ENCODE measurements around the gene LRRC4C.

Gene LRRC4C

GRCh38 chr11:40160418-40160817 is 1299.0 kb downstream of the LRRC4C start:
- Histone ChIP-seq H3K14ac (ENCODE audit: low read length) (no peak overlapping the region), H2BK120ac (ENCODE audit: insufficient read depth, low read length, poor library complexity) (no peak overlapping the region), H2AFZ (ENCODE audit: insufficient read depth, low read length, poor library complexity) (no peak overlapping the region), H3K18ac (ENCODE audit: low read length) (no peak overlapping the region), H3K23ac (ENCODE audit: low read length) (no peak overlapping the region), H3K27ac (ENCODE audit: low read depth, low read length) (no peak overlapping the region), H3K4me3 (ENCODE audit: low read depth, low read length) (no peak overlapping the region), H2AK5ac (ENCODE audit: low read length) (no peak overlapping the region), H3K4me1 (ENCODE audit: control insufficient read depth in 1 of 2, insufficient read depth in 2 of 2, low read length in 2 of 2) (no peaks in the 10 kb centered on the region), H3K27me3 (ENCODE audit: insufficient read depth, low read length) (no peaks in the 10 kb centered on the region), H3K9ac (ENCODE audit: low read length) (no peak overlapping the region), H4K91ac (ENCODE audit: low read depth, low read length) (no peak overlapping the region), H3K9me3 (ENCODE audit: insufficient read depth, low read depth, low read length) (no peaks in the 10 kb centered on the region), H3K4me2 (ENCODE audit: low read length) (no peak overlapping the region), H2BK12ac (ENCODE audit: low read length) (no peak overlapping the region), H3K79me2 (ENCODE audit: control insufficient read depth, insufficient read depth, low read length, poor library complexity) (no peaks in the 10 kb centered on the region), H3K4ac (ENCODE audit: low read depth, low read length) (no peak overlapping the region), H3K79me1 (ENCODE audit: low read length) (no peaks in the 10 kb centered on the region), H4K8ac (ENCODE audit: low read depth, low read length) (no peak overlapping the region), H2BK5ac (ENCODE audit: low read depth, low read length, poor library complexity) (no peak overlapping the region), H4K12ac (ENCODE audit: low read depth, low read length) (no peak overlapping the region), H3K36me3 (ENCODE audit: control insufficient read depth in 1 of 2, insufficient read depth in 2 of 2, low read length in 2 of 2) (no peaks in the 10 kb centered on the region)
- DNase-seq, result no peak
- WGBS (ENCODE audit: extremely low coverage, insufficient coverage, insufficient read length), result no CpG with 5 or more reads among the region's 3 CpGs

GRCh38 chr11:40149721-40150120 is 1309.7 kb downstream of the LRRC4C start:
- Histone ChIP-seq H4K8ac (ENCODE audit: low read depth, low read length) (no peak overlapping the region), H3K4me3 (ENCODE audit: low read depth, low read length) (no peak overlapping the region), H3K4me1 (ENCODE audit: control insufficient read depth in 1 of 2, insufficient read depth in 2 of 2, low read length in 2 of 2) (peaks cover 2 to 5% of the 10 kb centered on the region in 2 experiments), H3K18ac (ENCODE audit: low read length) (no peak overlapping the region), H3K79me1 (ENCODE audit: low read length) (no peaks in the 10 kb centered on the region), H3K27me3 (ENCODE audit: insufficient read depth, low read length) (no peaks in the 10 kb centered on the region), H2BK5ac (ENCODE audit: low read depth, low read length, poor library complexity) (no peak overlapping the region), H3K4me2 (ENCODE audit: low read length) (no peak overlapping the region), H3K23ac (ENCODE audit: low read length) (no peak overlapping the region), H3K9me3 (ENCODE audit: insufficient read depth, low read depth, low read length) (no peaks in the 10 kb centered on the region), H3K9ac (ENCODE audit: low read length) (no peak overlapping the region), H3K14ac (ENCODE audit: low read length) (no peak overlapping the region), H2AK5ac (ENCODE audit: low read length) (no peak overlapping the region), H3K27ac (ENCODE audit: low read depth, low read length) (no peak overlapping the region), H4K91ac (ENCODE audit: low read depth, low read length) (no peak overlapping the region), H3K36me3 (ENCODE audit: control insufficient read depth in 1 of 2, insufficient read depth in 2 of 2, low read length in 2 of 2) (no peaks in the 10 kb centered on the region), H2AFZ (ENCODE audit: insufficient read depth, low read length, poor library complexity) (no peak overlapping the region), H3K4ac (ENCODE audit: low read depth, low read length) (no peak overlapping the region), H2BK12ac (ENCODE audit: low read length) (no peak overlapping the region), H3K79me2 (ENCODE audit: control insufficient read depth, insufficient read depth, low read length, poor library complexity) (no peaks in the 10 kb centered on the region), H2BK120ac (ENCODE audit: insufficient read depth, low read length, poor library complexity) (no peak overlapping the region), H4K12ac (ENCODE audit: low read depth, low read length) (no peak overlapping the region)
- no peak for DNase-seq

GRCh38 chr11:40140560-40140959 is 1318.9 kb downstream of the LRRC4C start:
- H2AK5ac ChIP-seq (ENCODE audit: low read length), result no peak overlapping the region
- WGBS (ENCODE audit: extremely low coverage, insufficient coverage, insufficient read length), result no CpG with 5 or more reads among the region's 5 CpGs

GRCh38 chr11:40139536-40139935 is 1319.9 kb downstream of the LRRC4C start:
- no peaks in the 10 kb centered on the region for H3K36me3 ChIP-seq (ENCODE audit: control insufficient read depth in 1 of 2, insufficient read depth in 2 of 2, low read length in 2 of 2)
- DNase-seq, result no peak
- H3K4me1 ChIP-seq (ENCODE audit: control insufficient read depth in 1 of 2, insufficient read depth in 2 of 2, low read length in 2 of 2), result no peaks in the 10 kb centered on the region
- H3K14ac ChIP-seq (ENCODE audit: low read length), result no peak overlapping the region
- no peak overlapping the region for H2AFZ ChIP-seq (ENCODE audit: insufficient read depth, low read length, poor library complexity)
- no peak overlapping the region for H2AK5ac ChIP-seq (ENCODE audit: low read length)
- no peak overlapping the region for H4K12ac ChIP-seq (ENCODE audit: low read depth, low read length)
- no peak overlapping the region for H2BK12ac ChIP-seq (ENCODE audit: low read length)
- H3K9ac ChIP-seq (ENCODE audit: low read length), result no peak overlapping the region
- H3K4me3 ChIP-seq (ENCODE audit: low read depth, low read length), result no peak overlapping the region
- H4K8ac ChIP-seq (ENCODE audit: low read depth, low read length), result no peak overlapping the region
- no peaks in the 10 kb centered on the region for H3K79me2 ChIP-seq (ENCODE audit: control insufficient read depth, insufficient read depth, low read length, poor library complexity)
- no peaks in the 10 kb centered on the region for H3K27me3 ChIP-seq (ENCODE audit: insufficient read depth, low read length)
- no peak overlapping the region for H2BK120ac ChIP-seq (ENCODE audit: insufficient read depth, low read length, poor library complexity)
- H3K79me1 ChIP-seq (ENCODE audit: low read length), result no peaks in the 10 kb centered on the region
- H3K4ac ChIP-seq (ENCODE audit: low read depth, low read length), result no peak overlapping the region
- H3K27ac ChIP-seq (ENCODE audit: low read depth, low read length), result no peak overlapping the region
- no peak overlapping the region for H3K18ac ChIP-seq (ENCODE audit: low read length)
- no peak overlapping the region for H3K4me2 ChIP-seq (ENCODE audit: low read length)
- H2BK5ac ChIP-seq (ENCODE audit: low read depth, low read length, poor library complexity), result no peak overlapping the region
- H4K91ac ChIP-seq (ENCODE audit: low read depth, low read length), result no peak overlapping the region
- H3K9me3 ChIP-seq (ENCODE audit: insufficient read depth, low read depth, low read length), result no peaks in the 10 kb centered on the region
- WGBS (ENCODE audit: extremely low coverage, insufficient coverage, insufficient read length), result no CpG with 5 or more reads among the region's 2 CpGs
- H3K23ac ChIP-seq (ENCODE audit: low read length), result no peak overlapping the region

More at GRCh38 chr11:40140560-40140959, 1318.9 kb downstream of the LRRC4C start:
- Histone ChIP-seq H3K79me1 (ENCODE audit: low read length) (no peaks in the 10 kb centered on the region), H3K4me1 (ENCODE audit: control insufficient read depth in 1 of 2, insufficient read depth in 2 of 2, low read length in 2 of 2) (no peaks in the 10 kb centered on the region), H3K14ac (ENCODE audit: low read length) (no peak overlapping the region), H3K36me3 (ENCODE audit: control insufficient read depth in 1 of 2, insufficient read depth in 2 of 2, low read length in 2 of 2) (no peaks in the 10 kb centered on the region), H4K8ac (ENCODE audit: low read depth, low read length) (no peak overlapping the region), H2BK12ac (ENCODE audit: low read length) (no peak overlapping the region), H3K79me2 (ENCODE audit: control insufficient read depth, insufficient read depth, low read length, poor library complexity) (no peaks in the 10 kb centered on the region), H2BK5ac (ENCODE audit: low read depth, low read length, poor library complexity) (no peak overlapping the region), H2AFZ (ENCODE audit: insufficient read depth, low read length, poor library complexity) (no peak overlapping the region), H3K9ac (ENCODE audit: low read length) (no peak overlapping the region), H3K9me3 (ENCODE audit: insufficient read depth, low read depth, low read length) (no peaks in the 10 kb centered on the region), H3K4me3 (ENCODE audit: low read depth, low read length) (no peak overlapping the region), H3K4me2 (ENCODE audit: low read length) (no peak overlapping the region), H2BK120ac (ENCODE audit: insufficient read depth, low read length, poor library complexity) (no peak overlapping the region), H4K91ac (ENCODE audit: low read depth, low read length) (no peak overlapping the region), H3K27ac (ENCODE audit: low read depth, low read length) (no peak overlapping the region), H3K4ac (ENCODE audit: low read depth, low read length) (no peak overlapping the region), H4K12ac (ENCODE audit: low read depth, low read length) (no peak overlapping the region), H3K18ac (ENCODE audit: low read length) (no peak overlapping the region), H3K27me3 (ENCODE audit: insufficient read depth, low read length) (no peaks in the 10 kb centered on the region), H3K23ac (ENCODE audit: low read length) (no peak overlapping the region)
- no peak for DNase-seq
